ENCODE measurements around the gene SIRT7. TPM values are rescaled to one million over a fixed set of nuclear protein-coding genes. Genes with fewer than 3 reads are reported as not detected.
A peak's percentile ranks its signal among the peaks of the same experiment; 100 is the strongest.

The SIRT7 gene
- total RNA-seq, 6 experiments from 2014 or later, result 16.2 to 20.7 (median 18.5) TPM

GRCh38 chr17:81899514-81900166, 18.3 kb downstream of the SIRT7 start:
- Mint-ChIP-seq H3K27ac (peak overlapping the region; percentile 92), H3K4me1 (ENCODE audit: low read depth) (peaks cover 26% of the 10 kb centered on the region), H3K9me3 (no peaks in the 10 kb centered on the region), H3K36me3 (ENCODE audit: low read depth) (peaks cover 17% of the 10 kb centered on the region), H3K4me3 (no peak overlapping the region), H3K27me3 (ENCODE audit: insufficient read depth) (peaks cover 7% of the 10 kb centered on the region)
- TF ChIP-seq, protein P1, sequence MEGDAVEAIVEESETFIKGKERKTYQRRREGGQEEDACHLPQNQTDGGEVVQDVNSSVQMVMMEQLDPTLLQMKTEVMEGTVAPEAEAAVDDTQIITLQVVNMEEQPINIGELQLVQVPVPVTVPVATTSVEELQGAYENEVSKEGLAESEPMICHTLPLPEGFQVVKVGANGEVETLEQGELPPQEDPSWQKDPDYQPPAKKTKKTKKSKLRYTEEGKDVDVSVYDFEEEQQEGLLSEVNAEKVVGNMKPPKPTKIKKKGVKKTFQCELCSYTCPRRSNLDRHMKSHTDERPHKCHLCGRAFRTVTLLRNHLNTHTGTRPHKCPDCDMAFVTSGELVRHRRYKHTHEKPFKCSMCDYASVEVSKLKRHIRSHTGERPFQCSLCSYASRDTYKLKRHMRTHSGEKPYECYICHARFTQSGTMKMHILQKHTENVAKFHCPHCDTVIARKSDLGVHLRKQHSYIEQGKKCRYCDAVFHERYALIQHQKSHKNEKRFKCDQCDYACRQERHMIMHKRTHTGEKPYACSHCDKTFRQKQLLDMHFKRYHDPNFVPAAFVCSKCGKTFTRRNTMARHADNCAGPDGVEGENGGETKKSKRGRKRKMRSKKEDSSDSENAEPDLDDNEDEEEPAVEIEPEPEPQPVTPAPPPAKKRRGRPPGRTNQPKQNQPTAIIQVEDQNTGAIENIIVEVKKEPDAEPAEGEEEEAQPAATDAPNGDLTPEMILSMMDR (IDR thresholded peaks at IDR 0.05), result no peak
- no peak for DNase-seq

- Mint-ChIP-seq H3K9me3 (no peaks in the 10 kb centered on the region), H3K4me3 (peak overlapping the region; percentile 68), H3K27ac (peak overlapping the region; percentile 92), H3K4me1 (ENCODE audit: low read depth) (peaks cover 26% of the 10 kb centered on the region), H3K27me3 (ENCODE audit: insufficient read depth) (peaks cover 7% of the 10 kb centered on the region), H3K36me3 (ENCODE audit: low read depth) (peaks cover 17% of the 10 kb centered on the region)
- TF ChIP-seq, protein P1 (IDR thresholded peaks at IDR 0.05), result no peak; the same call in 1 of the 2 replicates
- no peak for DNase-seq
Measured at GRCh38 chr17:81898885-81899284, 19.1 kb downstream of the SIRT7 start.

DNA sequence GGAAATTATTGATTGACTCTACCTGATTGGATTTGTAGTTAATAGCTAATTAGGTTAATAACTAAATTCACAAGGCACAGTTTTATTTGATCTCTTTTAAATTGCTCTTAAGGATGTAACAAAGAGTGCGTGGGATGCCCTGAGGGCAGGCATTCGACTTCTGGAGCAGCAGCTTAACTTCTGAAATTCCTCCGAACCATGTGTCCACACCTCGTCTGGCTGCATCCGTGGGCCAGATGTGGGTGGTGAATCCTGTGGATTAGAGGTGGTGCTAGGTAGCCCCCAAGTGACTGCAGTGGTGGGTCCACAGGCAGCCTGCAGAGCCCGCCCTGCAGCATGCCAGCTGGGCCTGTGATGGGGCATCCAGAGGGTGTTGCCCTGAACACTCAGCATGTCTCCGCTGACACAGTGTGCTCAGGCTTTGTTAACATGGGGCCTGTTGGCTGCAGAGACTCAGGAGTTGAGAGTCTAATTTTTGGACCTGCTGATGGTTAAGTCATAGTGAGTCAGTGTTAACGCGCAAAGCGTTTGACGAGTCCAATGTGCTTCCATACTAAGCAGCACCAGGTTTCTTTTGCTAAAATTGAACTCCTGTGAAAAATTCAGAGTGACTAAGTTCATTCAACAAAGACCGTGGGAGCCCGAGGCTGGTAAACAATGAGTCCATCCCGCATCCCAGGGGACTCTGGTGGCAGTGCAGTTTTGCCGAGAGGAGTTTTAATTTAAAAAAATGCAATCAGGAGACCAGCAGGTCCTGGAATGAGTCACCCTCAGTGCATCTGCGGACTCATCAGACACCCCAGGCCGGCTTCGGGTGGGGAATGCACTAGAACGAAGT, 19.7 kb downstream of the SIRT7 start:
- Mint-ChIP-seq H3K4me3 (peak overlapping the region; percentile 68), H3K9me3 (no peaks in the 10 kb centered on the region), H3K4me1 (ENCODE audit: low read depth) (peaks cover 26% of the 10 kb centered on the region), H3K36me3 (ENCODE audit: low read depth) (peaks cover 17% of the 10 kb centered on the region), H3K27ac (peak overlapping the region; percentile 92), H3K27me3 (ENCODE audit: insufficient read depth) (peaks cover 7% of the 10 kb centered on the region)
- DNase-seq, result peak; percentile 94
- TF ChIP-seq, protein P1 (IDR thresholded peaks at IDR 0.05), result peak; percentile 13; the same call in 1 of the 2 replicates

DNA sequence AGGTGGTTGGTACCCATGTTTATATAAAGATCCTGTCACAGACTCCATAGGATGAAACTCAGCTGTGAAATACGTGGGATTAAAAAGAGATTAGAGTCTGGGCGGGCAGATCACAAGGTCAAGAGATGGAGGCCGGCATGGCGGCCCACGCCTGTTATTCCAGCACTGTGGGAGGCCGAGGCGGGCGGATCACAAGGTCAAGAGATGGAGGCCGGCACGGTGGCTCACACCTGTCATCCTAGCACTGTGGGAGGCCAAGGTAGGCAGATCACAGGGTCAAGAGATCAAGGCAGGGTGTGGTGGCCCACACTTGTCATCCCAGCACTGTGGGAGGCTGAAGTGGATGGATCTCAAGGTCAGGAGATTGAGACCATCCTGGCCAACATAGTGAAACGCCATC, 22.6 kb downstream of the SIRT7 start:
- H3K36me3 Mint-ChIP-seq (ENCODE audit: low read depth), result peaks cover 13% of the 10 kb centered on the region
- TF ChIP-seq, protein P1 (IDR thresholded peaks at IDR 0.05), result no peak

DNA sequence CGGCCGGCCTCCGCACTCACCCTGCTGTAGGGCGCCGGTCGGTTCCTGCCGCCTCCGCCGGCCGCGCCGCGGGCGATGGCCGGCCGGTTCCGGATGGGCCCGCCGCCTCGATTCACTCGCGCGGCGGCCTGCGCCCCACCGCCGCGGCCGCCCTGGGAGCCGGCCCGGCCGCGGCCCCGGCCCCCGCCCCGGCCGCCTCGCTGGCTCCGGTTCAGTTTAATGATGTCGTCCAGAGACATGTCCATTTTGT, 26.7 kb downstream of the SIRT7 start:
- TF ChIP-seq, protein P1 (IDR thresholded peaks at IDR 0.05), result no peak
- peak overlapping the region; percentile 90 for H3K4me3 Mint-ChIP-seq

More for the DNA sequence above, 22.6 kb downstream of the SIRT7 start:
- Mint-ChIP-seq H3K9me3 (no peaks in the 10 kb centered on the region), H3K4me1 (ENCODE audit: low read depth) (peaks cover 26% of the 10 kb centered on the region), H3K4me3 (no peak overlapping the region), H3K27ac (no peak overlapping the region), H3K27me3 (ENCODE audit: insufficient read depth) (peaks cover 3% of the 10 kb centered on the region; the same call in 1 of the 2 replicates)
- DNase-seq, result no peak

More for the DNA sequence above, 26.7 kb downstream of the SIRT7 start:
- Mint-ChIP-seq H3K4me1 (ENCODE audit: low read depth) (peaks cover 26% of the 10 kb centered on the region), H3K27me3 (ENCODE audit: insufficient read depth) (no peaks in the 10 kb centered on the region; the same call in 1 of the 2 replicates), H3K27ac (peak overlapping the region; percentile 95), H3K9me3 (no peaks in the 10 kb centered on the region), H3K36me3 (ENCODE audit: low read depth) (peaks cover 29% of the 10 kb centered on the region)
- no peak for DNase-seq
